Esophagus squamous epithelium (tissue), 5 donors: Measurements from ENCODE around the gene C11orf91. TPM values are rescaled to one million over a fixed set of nuclear protein-coding genes. Genes with fewer than 3 reads are reported as not detected.
A peak's percentile ranks its signal among the peaks of the same experiment; 100 is the strongest.

ENCODE experiments used
- DNase-seq: peaks from one replicate; lab custom pipeline; 2025; lab: John Stamatoyannopoulos, UW
- H3K27ac ChIP-seq, 4 donors: fragments of 200-600 bp; sonication (generic); one replicate each; pipeline ENCODE4 v1.5.1; 2016 to 2019; ENCODE audit warnings: mild to moderate bottlenecking in 1 of 4
- H3K27me3 ChIP-seq, 4 donors: fragments of 200-600 bp; sonication (generic); 1 replicate in 3 of 4; 2 replicates in 1 of 4; pipeline versions ENCODE4 v1.5.1 to v1.6.0; 2017 to 2021; ENCODE audit warnings: antibody characterized with exemption in 1 of 4
- H3K36me3 ChIP-seq, 3 donors: fragments of 200-600 bp; sonication (generic); one replicate each; pipeline ENCODE4 v1.5.1; 2016 to 2019
- H3K4me1 ChIP-seq, 3 donors: fragments of 200-600 bp; sonication (generic); one replicate each; pipeline ENCODE4 v1.5.1; 2017 to 2019
- H3K4me3 ChIP-seq, 4 donors: fragments of 200-600 bp; sonication (generic); 1 replicate in 3 of 4; 2 replicates in 1 of 4; pipeline ENCODE4 v1.5.1; 2016 to 2019; ENCODE audit warnings: mild to moderate bottlenecking in 2 of 4, moderate library complexity in 1 of 4
- H3K9me3 ChIP-seq, 3 donors: fragments of 200-600 bp; sonication (generic); one replicate each; pipeline ENCODE4 v1.5.1; 2016 to 2019
- CTCF ChIP-seq, 6 experiments: fragments of 450-650 bp in 4 of 6; fragments of 200-600 bp in 2 of 6; sonication (generic) in 2 of 6; IDR thresholded peaks; one replicate each; pipeline ENCODE4 v1.5.1; 2016 to 2019; ENCODE audit warnings: antibody characterized with exemption in 6 of 6, mild to moderate bottlenecking in 4 of 6, moderate library complexity in 4 of 6
- POLR2A ChIP-seq, 4 donors: fragments of 450-650 bp; IDR thresholded peaks; one replicate each; pipeline ENCODE4 v1.6.1; 2017; ENCODE audit warnings: antibody characterized with exemption in 4 of 4, mild to moderate bottlenecking in 4 of 4, moderate library complexity in 3 of 4
- WGBS, 2 donors: methylation state at CpG; one replicate each; pipeline ENCODE4 v1.1.5; 2018; 5-methylcytosine and 5-hydroxymethylcytosine counted together
- intact Hi-C: fragments of 100-400 bp; cut with DNase I; formaldehyde crosslinking; loops from one replicate; pipeline ENCODE4 v1.15.0; 2022
- total RNA-seq, 4 donors: library from RNA; depleted of rRNA; stranded (reverse); fragments of >200 nt; gene quantifications; one replicate each; pipeline ENCODE4 v1.1.0, GENCODE V29; 2016
- donor health status: DM: yes; HTN: yes; CAD: no.

Gene C11orf91
- total RNA-seq, 4 donors from 2014 or later, result not detected

- Histone ChIP-seq H3K36me3 (peaks cover 0 to 14% (median 0%) of the 10 kb centered on the region in 3 donors), H3K27me3 (no peaks in the 10 kb centered on the region), H3K4me3 (no peak overlapping the region), H3K4me1 (peaks cover 9 to 43% (median 13%) of the 10 kb centered on the region in 3 donors), H3K9me3 (no peaks in the 10 kb centered on the region), H3K27ac (peak overlapping the region; percentile 94 to 96 (median 94))
- intact Hi-C loops, result no loop called here
- 54 to 55% methylated on average over 3 of the region's 3 CpGs for WGBS, 2 donors
- no peak for TF ChIP-seq POLR2A (IDR thresholded peaks at IDR 0.05)
- DNase-seq, result no peak
Measured at GRCh38 chr11:33737362-33737821, 36.8 kb upstream of the C11orf91 start.

- intact Hi-C loops, result no loop called here
- peak; percentile 40 for DNase-seq
- Histone ChIP-seq H3K27me3 (no peaks in the 10 kb centered on the region), H3K4me1 (peaks cover 9 to 54% (median 23%) of the 10 kb centered on the region in 3 donors), H3K27ac (peak within 1 kb of the TSS; percentile 94 to 96 (median 94)), H3K36me3 (peaks cover 0 to 25% (median 0%) of the 10 kb centered on the region in 3 donors), H3K4me3 (peak within 1 kb of the TSS; percentile 81 to 92 (median 86)), H3K9me3 (no peaks in the 10 kb centered on the region)
- TF ChIP-seq CTCF (IDR thresholded peaks at IDR 0.05) (no peak), POLR2A (IDR thresholded peaks at IDR 0.05) (peak in 3 of 4 donors; percentile 50 to 93 (median 92))
- 0 to 4% methylated on average over 5 to 26 of the region's 48 CpGs for WGBS, 2 donors
Measured at GRCh38 chr11:33736148-33736812, 35.7 kb upstream of the C11orf91 start, which contains the start of gene CD59. Gene CD59 (minus strand): TSS chr11:33736423. CDS start chr11:33722445, 13,978 bp downstream.

DNA sequence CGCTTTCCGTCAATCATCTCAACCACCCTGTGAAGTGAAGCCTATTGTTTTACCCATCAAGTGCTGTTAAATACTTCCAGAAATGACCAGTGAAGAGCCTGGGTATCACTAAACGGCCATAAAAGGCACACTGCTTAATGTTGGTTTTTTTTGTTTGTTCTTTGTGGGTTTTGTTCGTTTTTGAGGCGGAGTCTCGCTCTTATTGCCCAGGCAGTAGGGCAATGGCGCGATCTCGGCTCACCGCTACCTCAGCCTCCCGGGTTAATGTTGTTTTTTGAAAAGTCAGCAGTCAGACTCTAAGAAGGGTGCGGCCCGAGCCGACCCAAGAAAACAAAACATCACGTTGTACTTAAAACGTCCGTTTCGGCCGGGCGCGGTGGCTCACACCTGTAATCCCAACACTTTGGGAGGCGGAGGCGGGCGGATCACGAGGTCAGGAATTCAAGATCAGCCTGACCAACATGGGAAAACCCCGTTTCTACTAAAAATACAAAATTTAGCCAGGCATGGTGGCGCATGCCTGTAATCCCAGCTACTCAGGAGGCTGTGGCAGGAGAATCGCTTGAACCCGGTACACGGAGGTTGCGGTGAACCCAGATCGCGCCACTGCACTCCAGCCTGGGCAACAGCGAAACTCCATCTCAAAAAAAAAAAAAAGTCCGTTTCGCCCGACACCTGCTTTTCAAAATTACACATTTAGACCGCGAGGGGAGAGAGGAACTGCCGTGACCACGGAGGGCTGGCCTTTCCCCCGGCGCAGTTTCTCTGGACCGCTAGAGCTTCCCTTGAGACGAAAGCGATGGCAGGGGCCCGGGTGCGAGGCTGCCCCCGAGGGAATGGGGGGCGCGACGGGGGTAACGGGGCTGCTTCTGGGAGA is 34.9 kb upstream of the C11orf91 start:
- peak overlapping the region; percentile 81 to 92 (median 86) for H3K4me3 ChIP-seq
- peaks cover 9 to 62% (median 29%) of the 10 kb centered on the region in 3 donors for H3K4me1 ChIP-seq
- WGBS, 2 donors, result 1 to 2% methylated on average over 26 to 35 of the region's 53 CpGs
- H3K27me3 ChIP-seq, result no peaks in the 10 kb centered on the region
- TF ChIP-seq CTCF (IDR thresholded peaks at IDR 0.05) (peak in 2 of 6 experiments; percentile 3), POLR2A (IDR thresholded peaks at IDR 0.05) (no peak)
- peaks cover 0 to 29% (median 0%) of the 10 kb centered on the region in 3 donors for H3K36me3 ChIP-seq
- DNase-seq, result no peak
- no peaks in the 10 kb centered on the region for H3K9me3 ChIP-seq
- peak overlapping the region; percentile 94 to 96 (median 94) for H3K27ac ChIP-seq
- intact Hi-C loops, result no loop called here

DNA sequence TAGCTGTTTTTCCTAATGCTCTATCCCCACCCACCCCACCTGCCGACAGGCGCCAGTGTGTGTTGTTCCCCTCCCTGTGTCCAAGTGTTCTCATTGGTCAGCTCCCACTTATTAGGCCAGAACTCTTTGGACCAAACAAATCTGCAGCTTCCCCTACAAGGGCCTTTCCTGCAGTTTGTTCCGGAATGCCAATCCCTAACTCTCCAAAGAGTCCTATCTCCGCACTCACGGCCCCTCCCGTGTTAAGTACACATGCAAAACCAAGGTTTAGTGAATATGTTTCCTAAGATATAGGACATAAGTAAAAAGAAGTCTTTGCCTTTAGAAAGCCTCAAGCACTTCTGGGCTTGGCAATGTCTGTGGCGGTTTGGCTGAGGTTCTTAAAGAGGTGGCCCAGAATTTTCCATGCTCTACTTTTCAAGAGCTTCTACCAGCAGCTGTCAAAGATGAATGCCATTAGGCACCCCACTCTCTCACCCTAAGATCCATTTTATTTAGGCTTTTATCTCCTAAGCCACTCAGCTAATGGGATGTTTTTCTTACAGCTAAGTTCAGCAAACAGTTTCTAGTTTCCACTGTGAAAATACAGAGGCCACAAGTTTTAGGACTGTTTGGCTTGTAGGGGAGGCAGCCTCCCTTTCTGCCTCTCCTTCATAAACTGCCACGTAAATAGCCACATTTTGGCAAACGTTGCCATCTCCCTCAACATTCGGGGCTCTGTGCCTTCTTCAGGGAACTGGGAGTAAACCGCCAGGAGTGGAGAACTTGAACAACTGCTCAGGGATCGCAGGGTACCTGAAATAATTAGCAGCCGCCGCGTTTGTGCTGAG is 34.0 kb upstream of the C11orf91 start:
- intact Hi-C loops, result no loop called here
- H3K4me1 ChIP-seq, result peaks cover 9 to 70% (median 35%) of the 10 kb centered on the region in 3 donors
- peaks cover 0 to 38% (median 0%) of the 10 kb centered on the region in 3 donors for H3K36me3 ChIP-seq
- no peaks in the 10 kb centered on the region for H3K9me3 ChIP-seq
- no peak for DNase-seq
- no peak for TF ChIP-seq CTCF (IDR thresholded peaks at IDR 0.05)
- no peak for TF ChIP-seq POLR2A (IDR thresholded peaks at IDR 0.05)
- H3K4me3 ChIP-seq, result peak overlapping the region; percentile 81 to 92 (median 86)
- H3K27ac ChIP-seq, result peak overlapping the region; percentile 94 to 96 (median 94)
- WGBS, 2 donors, result 11 to 12% methylated on average over 15 of the region's 15 CpGs
- no peaks in the 10 kb centered on the region for H3K27me3 ChIP-seq

GRCh38 chr11:33733980-33734379 is 33.4 kb upstream of the C11orf91 start:
- H3K9me3 ChIP-seq, result no peaks in the 10 kb centered on the region
- peak overlapping the region; percentile 94 to 96 (median 94) for H3K27ac ChIP-seq
- peak overlapping the region; percentile 81 to 92 (median 86) for H3K4me3 ChIP-seq
- intact Hi-C loops, result no loop called here
- no peak for TF ChIP-seq POLR2A (IDR thresholded peaks at IDR 0.05)
- no peak for TF ChIP-seq CTCF (IDR thresholded peaks at IDR 0.05)
- H3K27me3 ChIP-seq, result no peaks in the 10 kb centered on the region
- no peak for DNase-seq
- 49 to 59% methylated on average over 6 to 7 of the region's 7 CpGs for whole genome bisulfite sequencing, 2 donors
- peaks cover 0 to 39% (median 0%) of the 10 kb centered on the region in 3 donors for H3K36me3 ChIP-seq
- H3K4me1 ChIP-seq, result peaks cover 9 to 77% (median 35%) of the 10 kb centered on the region in 3 donors
